BE2C (cell line): ENCODE measurements around the gene RAB31.

Experiments used
- DNase-seq: peaks from one replicate; pipeline ENCODE4 v3.0.0-alpha.2; 2020
- H3K27me3 ChIP-seq: fragments of 250-450 bp; sonication (Bioruptor Pico); 2 replicates; pipeline ENCODE4 v1.5.1; 2020; ENCODE audit warnings: mild to moderate bottlenecking
- H3K36me3 ChIP-seq: fragments of 250-450 bp; sonication (Bioruptor Pico); 2 replicates; pipeline ENCODE4 v1.5.1; 2020; ENCODE audit warnings: mild to moderate bottlenecking
- H3K4me1 ChIP-seq: fragments of 250-450 bp; sonication (Bioruptor Pico); 2 replicates; pipeline ENCODE4 v1.5.1; 2020
- H3K4me3 ChIP-seq: 2 replicates; pipeline ENCODE4 v1.5.1; 2011; ENCODE audit warnings: low read depth, low read length
- H3K9me3 ChIP-seq: fragments of 250-450 bp; sonication (Bioruptor Pico); 2 replicates; pipeline ENCODE4 v1.5.1; 2020
- TF ChIP-seq, protein P1 (sequence below): IDR thresholded peaks from 2 replicates; pipeline ENCODE4 v1.5.1; 2012; ENCODE audit warnings: mild to moderate bottlenecking, low read depth, low read length

Gene RAB31

DNA sequence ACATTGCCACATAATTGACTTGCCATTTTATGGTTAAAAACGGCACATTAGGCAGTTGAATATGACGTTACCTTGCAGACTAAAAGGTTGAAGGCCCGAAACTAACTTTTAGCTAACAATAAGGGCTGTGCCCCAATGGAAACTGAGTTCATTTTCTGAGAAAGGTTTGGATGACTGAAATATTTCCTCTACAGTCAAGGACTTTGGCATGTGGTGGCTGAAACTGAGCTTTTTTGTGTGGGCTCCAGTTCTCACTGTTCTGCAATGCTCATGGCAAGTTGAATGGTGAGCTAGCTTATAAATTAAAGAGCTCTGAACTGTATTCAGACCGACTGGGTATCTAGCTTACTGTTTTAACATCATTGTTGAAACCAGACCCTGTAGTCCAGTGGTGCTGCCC, 153.8 kb downstream of the RAB31 start:
- Histone ChIP-seq H3K9me3 (no peaks in the 10 kb centered on the region), H3K36me3 (no peaks in the 10 kb centered on the region), H3K27me3 (no peaks in the 10 kb centered on the region), H3K4me3 (no peak overlapping the region), H3K4me1 (no peaks in the 10 kb centered on the region)
- DNase-seq, result no peak
- TF ChIP-seq, protein P1, sequence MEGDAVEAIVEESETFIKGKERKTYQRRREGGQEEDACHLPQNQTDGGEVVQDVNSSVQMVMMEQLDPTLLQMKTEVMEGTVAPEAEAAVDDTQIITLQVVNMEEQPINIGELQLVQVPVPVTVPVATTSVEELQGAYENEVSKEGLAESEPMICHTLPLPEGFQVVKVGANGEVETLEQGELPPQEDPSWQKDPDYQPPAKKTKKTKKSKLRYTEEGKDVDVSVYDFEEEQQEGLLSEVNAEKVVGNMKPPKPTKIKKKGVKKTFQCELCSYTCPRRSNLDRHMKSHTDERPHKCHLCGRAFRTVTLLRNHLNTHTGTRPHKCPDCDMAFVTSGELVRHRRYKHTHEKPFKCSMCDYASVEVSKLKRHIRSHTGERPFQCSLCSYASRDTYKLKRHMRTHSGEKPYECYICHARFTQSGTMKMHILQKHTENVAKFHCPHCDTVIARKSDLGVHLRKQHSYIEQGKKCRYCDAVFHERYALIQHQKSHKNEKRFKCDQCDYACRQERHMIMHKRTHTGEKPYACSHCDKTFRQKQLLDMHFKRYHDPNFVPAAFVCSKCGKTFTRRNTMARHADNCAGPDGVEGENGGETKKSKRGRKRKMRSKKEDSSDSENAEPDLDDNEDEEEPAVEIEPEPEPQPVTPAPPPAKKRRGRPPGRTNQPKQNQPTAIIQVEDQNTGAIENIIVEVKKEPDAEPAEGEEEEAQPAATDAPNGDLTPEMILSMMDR, result no peak

DNA sequence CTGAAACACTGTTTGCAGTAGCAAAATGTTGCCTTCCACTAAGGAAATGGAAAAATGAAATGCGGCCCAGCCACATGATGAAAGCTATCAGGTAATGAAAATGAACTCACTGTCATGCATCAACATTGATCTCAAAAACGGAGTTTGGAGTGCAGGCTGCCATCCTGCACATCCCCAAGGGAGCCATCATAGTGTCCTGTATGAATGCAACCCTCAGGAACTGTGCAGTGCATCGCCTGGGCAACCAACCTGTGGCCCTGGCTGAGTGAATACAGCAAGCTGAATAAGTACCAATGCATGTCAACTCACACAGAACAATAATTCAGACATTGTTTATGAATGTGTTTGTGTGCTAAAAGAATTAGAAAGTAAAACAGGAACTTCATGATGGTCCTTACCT, 154.6 kb downstream of the RAB31 start:
- Histone ChIP-seq H3K4me1 (no peaks in the 10 kb centered on the region), H3K27me3 (no peaks in the 10 kb centered on the region), H3K36me3 (no peaks in the 10 kb centered on the region), H3K9me3 (no peaks in the 10 kb centered on the region), H3K4me3 (no peak overlapping the region)
- TF ChIP-seq, protein P1, result no peak
- DNase-seq, result peak; percentile 33

DNA sequence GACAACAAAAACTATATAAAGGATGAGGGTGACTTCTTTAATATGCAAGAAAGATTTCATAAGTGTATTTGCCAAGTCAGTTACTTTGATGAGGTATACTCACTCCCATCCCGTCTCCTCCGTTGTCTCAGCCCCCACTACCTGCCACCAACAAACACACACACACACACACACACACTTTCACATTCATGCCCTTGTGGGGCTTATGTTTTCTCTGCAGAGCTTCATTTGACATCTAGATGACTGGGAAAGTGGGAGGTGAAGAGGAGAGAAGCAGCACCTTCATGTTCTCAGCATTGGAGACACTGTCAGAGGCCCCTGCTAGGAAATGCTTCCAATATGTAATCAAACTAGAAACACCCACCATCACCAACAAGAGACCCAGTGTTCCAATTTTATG, 155.2 kb downstream of the RAB31 start:
- H3K9me3 ChIP-seq, result no peaks in the 10 kb centered on the region
- H3K4me1 ChIP-seq, result no peaks in the 10 kb centered on the region
- TF ChIP-seq, protein P1, result no peak
- no peak for DNase-seq
- H3K36me3 ChIP-seq, result no peaks in the 10 kb centered on the region
- no peaks in the 10 kb centered on the region for H3K27me3 ChIP-seq
- no peak overlapping the region for H3K4me3 ChIP-seq

DNA sequence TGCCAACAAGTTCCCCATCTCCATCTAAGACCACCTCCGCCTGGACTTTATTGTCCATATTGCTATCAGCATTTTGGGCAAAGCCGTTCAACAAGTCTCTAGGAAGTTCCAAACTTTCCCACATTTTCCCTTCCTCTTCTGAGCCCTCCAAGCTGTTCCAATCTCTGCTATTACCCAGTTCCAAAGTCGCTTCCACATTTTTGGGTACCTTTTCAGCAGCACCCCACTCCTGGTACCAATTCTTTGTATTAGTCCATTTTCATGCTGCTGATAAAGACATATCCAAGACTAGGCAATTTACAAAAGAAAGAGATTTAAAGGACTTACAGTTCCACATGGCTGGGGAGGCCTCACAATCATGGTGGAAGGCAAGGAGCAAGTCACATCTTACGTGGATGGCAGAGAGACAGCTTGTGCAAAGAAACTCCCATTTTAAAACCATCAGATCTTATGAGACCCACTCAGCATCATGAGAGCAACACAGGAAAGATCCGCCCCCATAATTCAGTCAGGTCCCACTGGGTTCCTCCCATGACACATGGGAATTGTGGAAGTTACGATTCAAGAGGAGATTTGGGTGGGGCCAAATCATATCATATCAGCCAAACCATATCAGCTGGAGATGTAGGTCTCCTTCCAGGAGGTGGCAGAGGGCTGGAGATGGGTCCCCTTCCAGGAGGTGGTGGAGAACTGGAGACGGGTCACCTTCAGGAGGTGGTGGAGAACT, 157.8 kb downstream of the RAB31 start:
- Histone ChIP-seq H3K4me3 (no peak overlapping the region), H3K27me3 (no peaks in the 10 kb centered on the region), H3K4me1 (peaks cover 3% of the 10 kb centered on the region; the same call in 1 of the 2 replicates), H3K36me3 (no peaks in the 10 kb centered on the region), H3K9me3 (no peaks in the 10 kb centered on the region)
- TF ChIP-seq, protein P1, result no peak
- DNase-seq, result no peak

DNA sequence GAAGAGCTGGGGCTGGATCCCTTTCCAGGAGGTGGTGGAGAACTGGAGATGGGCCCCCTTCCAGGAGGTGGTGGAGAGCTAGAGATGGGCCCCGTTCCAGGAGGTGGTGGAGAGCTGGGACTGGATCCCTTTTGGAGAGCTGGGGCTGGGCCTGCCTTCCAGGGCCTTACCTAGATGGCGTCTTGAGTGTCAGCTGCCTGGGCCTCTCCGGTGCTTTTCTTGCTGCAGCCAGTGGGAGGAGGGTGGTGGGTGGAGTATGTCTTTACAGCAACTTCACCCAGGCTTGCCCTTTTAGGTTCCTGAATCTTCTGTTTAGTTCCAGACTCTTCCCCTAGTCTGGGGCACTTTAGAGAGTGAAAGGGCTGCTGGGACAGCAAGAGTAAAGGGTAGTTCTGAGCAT, 158.5 kb downstream of the RAB31 start:
- no peak for DNase-seq
- TF ChIP-seq, protein P1, result no peak
- Histone ChIP-seq H3K4me1 (peaks cover 3% of the 10 kb centered on the region; the same call in 1 of the 2 replicates), H3K27me3 (no peaks in the 10 kb centered on the region), H3K4me3 (no peak overlapping the region), H3K36me3 (no peaks in the 10 kb centered on the region), H3K9me3 (no peaks in the 10 kb centered on the region)

DNA sequence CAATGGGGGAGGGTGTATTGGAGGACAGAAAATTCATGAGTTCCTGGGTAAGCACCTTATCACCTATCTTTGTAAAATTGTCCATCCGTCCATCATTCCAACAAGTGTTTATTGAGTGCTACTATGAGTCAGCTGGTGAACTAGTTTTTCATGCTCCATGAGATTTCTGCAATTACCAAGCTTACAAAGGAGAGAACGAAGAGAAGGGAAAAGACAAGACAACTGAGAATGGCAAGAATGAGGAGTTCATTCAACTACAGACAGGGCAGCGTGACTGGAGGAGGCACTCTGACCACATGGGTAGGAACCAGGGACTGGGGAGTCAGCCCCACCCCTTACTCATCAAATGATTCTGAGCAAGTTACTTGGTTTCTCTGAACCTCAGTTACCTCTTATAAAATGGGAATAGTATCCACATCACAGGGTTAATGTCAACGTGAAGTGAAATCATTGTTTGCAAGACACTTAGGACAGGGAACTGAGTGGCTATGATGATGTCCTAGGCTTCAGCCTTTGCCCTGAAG, 159.0 kb downstream of the RAB31 start:
- Histone ChIP-seq H3K36me3 (no peaks in the 10 kb centered on the region), H3K9me3 (no peaks in the 10 kb centered on the region), H3K4me3 (no peak overlapping the region), H3K4me1 (peaks cover 3% of the 10 kb centered on the region; the same call in 1 of the 2 replicates), H3K27me3 (no peaks in the 10 kb centered on the region)
- TF ChIP-seq, protein P1, result no peak
- no peak for DNase-seq
